GM21381 (cell line): ENCODE data around the gene OR5K4.
"Not testable (repeated sequence)": the region's sequence is repeated elsewhere in the genome, so short reads cannot be mapped to it uniquely, and the experiment has no call there.

Experiments
- ATAC-seq: cut with Tn5 transposase; IDR thresholded peaks from one replicate; pipeline ENCODE4 v1.9.1; 2021; ENCODE audit warnings: mild to moderate bottlenecking, moderate library complexity; ENCODE audit not compliant: unreplicated experiment

OR5K4 gene

DNA sequence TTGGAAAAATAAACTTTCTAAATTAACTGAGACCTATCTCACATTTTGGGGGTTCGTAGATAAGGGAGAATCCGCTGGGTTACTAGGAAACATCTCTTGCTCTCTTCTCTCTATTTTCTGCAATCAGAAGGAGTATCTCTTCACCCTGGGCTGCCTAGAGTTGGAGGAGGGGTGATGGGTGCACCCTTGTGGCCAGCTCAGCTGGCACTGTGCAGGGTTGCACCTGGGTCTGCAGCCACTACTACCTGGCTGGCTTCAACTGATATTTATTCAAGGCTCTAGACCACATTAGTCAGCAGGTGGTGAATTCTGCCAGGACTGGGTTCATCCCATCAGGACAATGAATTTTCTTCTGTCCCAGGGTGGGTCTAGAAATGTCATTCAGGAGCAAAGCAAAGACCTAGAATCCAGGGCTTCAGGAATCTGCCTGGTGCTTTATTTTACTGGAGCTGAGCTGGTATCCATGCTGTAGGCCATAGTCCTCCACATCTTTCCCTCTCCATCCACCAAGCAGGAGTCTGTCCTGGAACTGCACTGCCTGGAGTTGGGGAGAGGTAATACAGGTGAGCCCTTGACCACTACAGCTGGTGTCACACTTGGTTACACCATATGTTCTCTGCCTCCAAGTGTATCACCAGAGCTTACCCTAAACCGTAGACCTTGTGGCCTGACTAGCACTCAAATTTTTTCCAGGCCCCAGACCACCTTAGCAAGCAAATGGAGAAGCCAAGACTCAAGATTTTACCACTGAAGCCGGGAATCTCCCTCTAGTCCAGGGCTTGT is 14.0 kb downstream of the OR5K4 start:
- no peak for ATAC-seq

DNA sequence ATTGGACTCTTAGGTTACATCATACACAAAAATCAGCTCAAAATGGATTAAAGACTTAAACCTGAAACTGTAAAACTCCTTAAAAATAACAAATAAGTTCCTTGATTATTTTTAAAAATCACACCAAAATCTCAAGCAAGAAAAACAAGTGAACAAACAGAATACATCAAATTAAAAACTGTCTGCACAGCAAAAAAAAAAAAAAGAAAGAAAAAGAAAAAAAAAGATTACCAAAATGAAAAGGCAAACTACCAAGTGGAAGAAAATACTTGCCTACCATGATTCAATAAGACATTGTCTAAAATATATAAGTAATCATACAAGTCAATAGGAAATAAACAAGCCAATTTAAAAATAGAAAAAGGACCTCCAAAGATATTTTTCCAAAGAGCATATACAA is 17.5 kb downstream of the OR5K4 start:
- no peak for ATAC-seq

- ATAC-seq, result no peak
Measured at GRCh38 chr3:98371853-98372252, 18.2 kb downstream of the OR5K4 start.

DNA sequence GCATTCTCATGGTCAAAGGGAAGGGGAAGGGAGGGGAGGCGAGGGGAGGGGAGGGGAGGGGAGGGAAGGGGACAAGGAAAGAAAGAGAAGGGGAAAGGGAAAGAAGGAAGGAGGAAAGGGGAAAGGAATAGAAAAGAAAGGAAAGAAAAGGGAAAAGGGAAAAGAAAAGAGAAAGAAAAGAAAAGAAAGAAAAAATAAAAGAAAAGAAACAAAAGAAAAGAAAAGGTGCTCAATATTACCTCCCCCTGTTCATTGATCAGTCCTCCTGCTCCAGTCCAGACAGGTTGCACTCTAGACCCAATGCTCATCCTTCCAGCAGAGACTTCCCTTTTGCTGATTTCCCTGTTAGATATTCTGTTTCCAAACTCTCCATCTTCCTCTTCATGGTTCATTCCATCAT is 18.8 kb downstream of the OR5K4 start:
- no peak for ATAC-seq

GRCh38 chr3:98376631-98377030 is 23.0 kb downstream of the OR5K4 start:
- no peak for ATAC-seq

DNA sequence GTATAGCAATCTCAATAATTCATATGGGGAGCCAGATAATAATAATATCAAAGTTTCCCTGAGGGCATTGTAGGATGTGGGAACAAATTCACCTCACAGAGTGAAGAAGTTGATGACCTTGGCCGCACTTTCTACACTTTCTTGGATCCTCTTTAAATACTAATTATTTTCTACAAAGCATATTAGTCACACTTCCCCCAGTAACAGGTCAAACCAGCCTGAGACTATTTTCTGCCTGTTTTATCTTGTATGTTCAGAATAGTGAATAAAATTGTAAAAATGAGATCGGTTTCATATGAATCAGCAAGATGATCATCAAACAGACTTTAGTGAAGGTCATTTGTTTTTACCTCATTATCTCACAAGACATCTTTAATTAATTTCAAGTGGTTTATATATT is 34.5 kb downstream of the OR5K4 start:
- no peak for ATAC-seq

DNA sequence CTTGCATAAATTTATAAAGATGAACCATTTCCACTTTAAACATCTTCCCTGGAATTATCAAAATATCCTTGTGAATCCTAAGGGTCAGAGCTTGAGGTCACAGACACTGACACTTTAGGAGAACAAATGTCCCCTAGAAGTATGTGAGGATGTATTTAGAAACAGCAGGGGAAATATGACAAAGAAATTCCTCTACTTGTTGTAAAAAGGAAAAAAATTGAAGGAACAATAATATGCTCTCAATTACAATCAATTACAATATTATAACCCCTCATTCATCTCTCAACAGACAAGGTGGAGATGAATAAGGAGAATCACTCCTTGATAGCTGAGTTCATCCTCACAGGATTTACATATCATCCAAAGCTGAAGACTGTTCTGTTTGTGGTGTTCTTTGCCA is 36.7 kb downstream of the OR5K4 start, which contains the start of gene OR5K3:
OR5K3 (plus strand) TSS at position 301 of the 400 bp plus-strand sequence; CDS start at position 301, 0 bp downstream.
- ATAC-seq, result no peak

DNA sequence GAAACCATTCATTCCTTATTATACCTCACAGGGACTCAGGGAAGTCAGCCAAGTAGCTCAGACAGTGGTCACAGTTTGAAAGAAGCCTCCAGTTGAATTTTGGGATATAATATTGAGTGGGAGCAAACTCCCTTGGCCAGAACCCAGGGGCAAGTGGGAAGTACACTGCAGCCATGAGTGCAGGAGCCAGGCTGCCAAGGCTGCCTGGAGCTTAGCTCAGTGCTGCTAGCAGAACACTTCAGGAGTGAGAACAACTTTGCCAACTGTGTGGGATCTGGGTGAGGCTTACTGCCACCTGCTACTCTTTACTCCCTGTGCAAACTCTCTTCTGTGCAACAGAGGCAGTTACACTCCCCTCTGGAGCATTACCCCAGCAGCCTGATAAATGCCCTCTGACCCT is 41.4 kb downstream of the OR5K4 start:
- ATAC-seq, result no peak

DNA sequence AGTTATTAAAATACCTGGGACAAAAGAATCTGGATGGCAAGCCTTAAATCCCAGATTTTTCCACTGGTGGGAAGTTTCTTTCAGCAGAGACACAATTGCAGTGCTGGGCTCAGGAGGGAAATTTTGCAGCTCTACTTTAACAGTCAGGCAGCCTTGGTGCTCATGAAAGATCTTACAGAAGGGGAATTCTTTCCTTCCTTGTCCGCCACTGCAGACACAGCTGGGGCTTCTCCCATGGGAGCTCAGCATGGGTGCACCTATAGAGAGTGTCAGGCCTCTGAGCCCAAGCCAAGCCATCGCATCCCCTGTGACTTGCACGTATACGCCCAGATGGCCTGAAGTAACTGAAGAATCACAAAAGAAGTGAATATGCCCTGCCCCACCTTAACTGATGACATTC is 42.8 kb downstream of the OR5K4 start:
- ATAC-seq, result not testable (repeated sequence)

DNA sequence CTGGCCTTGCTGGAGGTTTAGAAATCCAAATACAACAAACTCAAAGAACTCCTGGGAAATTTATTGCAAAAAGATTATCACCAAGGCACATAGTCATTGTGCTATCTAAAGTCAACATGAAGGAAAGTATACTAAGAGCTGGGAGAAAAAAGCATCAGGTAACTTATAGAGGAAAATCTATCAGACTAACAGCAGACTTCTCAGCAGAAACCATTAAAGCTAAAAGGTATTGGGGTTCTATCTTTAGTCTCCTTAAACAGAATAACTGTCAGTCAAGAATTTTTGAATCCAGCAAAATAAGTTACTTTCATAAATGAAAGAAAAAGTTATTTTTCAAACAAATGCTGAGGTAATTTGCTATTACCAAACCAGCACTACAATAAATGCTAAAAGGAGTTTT is 44.9 kb downstream of the OR5K4 start:
- no peak for ATAC-seq

GRCh38 chr3:98402507-98402906 is 48.9 kb downstream of the OR5K4 start:
- no peak for ATAC-seq

DNA sequence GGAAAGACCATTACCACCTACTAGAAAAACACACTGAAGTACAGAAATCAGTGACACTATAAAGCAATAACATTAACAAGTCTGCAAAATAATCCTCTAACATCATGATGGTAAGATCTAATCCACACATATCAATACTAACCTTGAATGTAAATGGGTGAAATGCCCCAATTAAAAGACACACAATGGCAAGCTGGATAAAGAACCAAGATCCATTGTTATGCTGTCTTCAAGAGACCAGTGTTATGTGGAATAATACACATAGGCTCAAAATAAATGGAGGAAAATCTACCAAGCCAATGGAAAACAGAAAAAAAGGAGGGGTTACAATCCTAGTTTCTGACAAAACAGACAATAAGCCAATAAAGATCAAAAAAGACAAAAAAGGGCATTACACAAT is 50.4 kb downstream of the OR5K4 start:
- ATAC-seq, result no peak
